ENCODE measurements around the gene AP3B1.

Gene AP3B1

GRCh38 chr5:77963795-77964194 is 330.7 kb downstream of the AP3B1 start:
- Histone ChIP-seq H3K4me3 (ENCODE audit: low read depth, low read length) (no peak overlapping the region), H2AK5ac (ENCODE audit: low read length) (no peak overlapping the region), H3K27ac (ENCODE audit: low read depth, low read length) (no peak overlapping the region), H3K4me2 (ENCODE audit: low read length) (no peak overlapping the region), H3K27me3 (ENCODE audit: insufficient read depth, low read length) (no peaks in the 10 kb centered on the region), H2BK5ac (ENCODE audit: low read depth, low read length, poor library complexity) (no peak overlapping the region), H3K18ac (ENCODE audit: low read length) (no peak overlapping the region), H4K91ac (ENCODE audit: low read depth, low read length) (no peak overlapping the region), H3K4ac (ENCODE audit: low read depth, low read length) (no peak overlapping the region), H3K23ac (ENCODE audit: low read length) (no peak overlapping the region), H4K12ac (ENCODE audit: low read depth, low read length) (no peak overlapping the region), H2BK12ac (ENCODE audit: low read length) (no peak overlapping the region), H3K14ac (ENCODE audit: low read length) (no peak overlapping the region), H3K4me1 (ENCODE audit: control insufficient read depth in 1 of 2, insufficient read depth in 2 of 2, low read length in 2 of 2) (no peaks in the 10 kb centered on the region), H3K79me1 (ENCODE audit: low read length) (no peaks in the 10 kb centered on the region), H3K9ac (ENCODE audit: low read length) (no peak overlapping the region), H3K79me2 (ENCODE audit: control insufficient read depth, insufficient read depth, low read length, poor library complexity) (no peaks in the 10 kb centered on the region), H3K36me3 (ENCODE audit: control insufficient read depth in 1 of 2, insufficient read depth in 2 of 2, low read length in 2 of 2) (no peaks in the 10 kb centered on the region), H3K9me3 (ENCODE audit: insufficient read depth, low read depth, low read length) (no peaks in the 10 kb centered on the region), H4K8ac (ENCODE audit: low read depth, low read length) (no peak overlapping the region), H2BK120ac (ENCODE audit: insufficient read depth, low read length, poor library complexity) (no peak overlapping the region), H2AFZ (ENCODE audit: insufficient read depth, low read length, poor library complexity) (no peak overlapping the region)
- no peak for DNase-seq
- WGBS (ENCODE audit: extremely low coverage, insufficient coverage, insufficient read length) = no CpG with 5 or more reads among the region's 4 CpGs

GRCh38 chr5:77960863-77961396 is 333.6 kb downstream of the AP3B1 start:
- peaks cover 2 to 7% of the 10 kb centered on the region in 2 experiments for H3K4me1 ChIP-seq (ENCODE audit: control insufficient read depth in 1 of 2, insufficient read depth in 2 of 2, low read length in 2 of 2)
- no peak overlapping the region for H2BK5ac ChIP-seq (ENCODE audit: low read depth, low read length, poor library complexity)
- H2AFZ ChIP-seq (ENCODE audit: insufficient read depth, low read length, poor library complexity) = no peak overlapping the region
- H3K79me2 ChIP-seq (ENCODE audit: control insufficient read depth, insufficient read depth, low read length, poor library complexity) = no peaks in the 10 kb centered on the region
- H3K27ac ChIP-seq (ENCODE audit: low read depth, low read length) = no peak overlapping the region
- no peak overlapping the region for H3K14ac ChIP-seq (ENCODE audit: low read length)
- peaks cover 15% of the 10 kb centered on the region for H3K27me3 ChIP-seq (ENCODE audit: insufficient read depth, low read length)
- no peak overlapping the region for H3K18ac ChIP-seq (ENCODE audit: low read length)
- no peak for DNase-seq
- no peak overlapping the region for H2BK120ac ChIP-seq (ENCODE audit: insufficient read depth, low read length, poor library complexity)
- H3K4me3 ChIP-seq (ENCODE audit: low read depth, low read length) = no peak overlapping the region
- H2BK12ac ChIP-seq (ENCODE audit: low read length) = no peak overlapping the region
- H3K4ac ChIP-seq (ENCODE audit: low read depth, low read length) = no peak overlapping the region
- no CpG with 5 or more reads among the region's 2 CpGs for WGBS (ENCODE audit: extremely low coverage, insufficient coverage, insufficient read length)
- no peak overlapping the region for H2AK5ac ChIP-seq (ENCODE audit: low read length)
- H4K12ac ChIP-seq (ENCODE audit: low read depth, low read length) = no peak overlapping the region
- H3K23ac ChIP-seq (ENCODE audit: low read length) = no peak overlapping the region
- H4K91ac ChIP-seq (ENCODE audit: low read depth, low read length) = no peak overlapping the region
- H3K4me2 ChIP-seq (ENCODE audit: low read length) = no peak overlapping the region
- no peak overlapping the region for H4K8ac ChIP-seq (ENCODE audit: low read depth, low read length)
- no peaks in the 10 kb centered on the region for H3K79me1 ChIP-seq (ENCODE audit: low read length)
- H3K9me3 ChIP-seq (ENCODE audit: insufficient read depth, low read depth, low read length) = no peaks in the 10 kb centered on the region
- H3K36me3 ChIP-seq (ENCODE audit: control insufficient read depth in 1 of 2, insufficient read depth in 2 of 2, low read length in 2 of 2) = no peaks in the 10 kb centered on the region
- no peak overlapping the region for H3K9ac ChIP-seq (ENCODE audit: low read length)

GRCh38 chr5:77960305-77960704 is 334.2 kb downstream of the AP3B1 start:
- Histone ChIP-seq H3K27ac (ENCODE audit: low read depth, low read length) (no peak overlapping the region), H4K12ac (ENCODE audit: low read depth, low read length) (no peak overlapping the region), H3K4me2 (ENCODE audit: low read length) (no peak overlapping the region), H2BK5ac (ENCODE audit: low read depth, low read length, poor library complexity) (no peak overlapping the region), H3K18ac (ENCODE audit: low read length) (no peak overlapping the region), H3K4me3 (ENCODE audit: low read depth, low read length) (no peak overlapping the region), H2AK5ac (ENCODE audit: low read length) (no peak overlapping the region), H3K79me2 (ENCODE audit: control insufficient read depth, insufficient read depth, low read length, poor library complexity) (no peaks in the 10 kb centered on the region), H2BK12ac (ENCODE audit: low read length) (no peak overlapping the region), H4K91ac (ENCODE audit: low read depth, low read length) (no peak overlapping the region), H3K14ac (ENCODE audit: low read length) (no peak overlapping the region), H3K9ac (ENCODE audit: low read length) (no peak overlapping the region), H3K36me3 (ENCODE audit: control insufficient read depth in 1 of 2, insufficient read depth in 2 of 2, low read length in 2 of 2) (no peaks in the 10 kb centered on the region), H3K23ac (ENCODE audit: low read length) (no peak overlapping the region), H2BK120ac (ENCODE audit: insufficient read depth, low read length, poor library complexity) (no peak overlapping the region), H3K9me3 (ENCODE audit: insufficient read depth, low read depth, low read length) (no peaks in the 10 kb centered on the region), H4K8ac (ENCODE audit: low read depth, low read length) (no peak overlapping the region), H3K4me1 (ENCODE audit: control insufficient read depth in 1 of 2, insufficient read depth in 2 of 2, low read length in 2 of 2) (peaks cover 2 to 7% of the 10 kb centered on the region in 2 experiments), H3K4ac (ENCODE audit: low read depth, low read length) (no peak overlapping the region), H2AFZ (ENCODE audit: insufficient read depth, low read length, poor library complexity) (no peak overlapping the region), H3K79me1 (ENCODE audit: low read length) (no peaks in the 10 kb centered on the region), H3K27me3 (ENCODE audit: insufficient read depth, low read length) (peaks cover 15% of the 10 kb centered on the region)
- DNase-seq = no peak
- no CpG with 5 or more reads among the region's 1 CpG for WGBS (ENCODE audit: extremely low coverage, insufficient coverage, insufficient read length)

GRCh38 chr5:77958642-77959330 is 335.7 kb downstream of the AP3B1 start:
- H3K18ac ChIP-seq (ENCODE audit: low read length) = no peak overlapping the region
- H2AK5ac ChIP-seq (ENCODE audit: low read length) = no peak overlapping the region
- H3K9me3 ChIP-seq (ENCODE audit: insufficient read depth, low read depth, low read length) = no peaks in the 10 kb centered on the region
- no peak overlapping the region for H2BK12ac ChIP-seq (ENCODE audit: low read length)
- H3K79me2 ChIP-seq (ENCODE audit: control insufficient read depth, insufficient read depth, low read length, poor library complexity) = no peaks in the 10 kb centered on the region
- H4K91ac ChIP-seq (ENCODE audit: low read depth, low read length) = no peak overlapping the region
- H4K8ac ChIP-seq (ENCODE audit: low read depth, low read length) = no peak overlapping the region
- no peak overlapping the region for H3K14ac ChIP-seq (ENCODE audit: low read length)
- H3K36me3 ChIP-seq (ENCODE audit: control insufficient read depth in 1 of 2, insufficient read depth in 2 of 2, low read length in 2 of 2) = no peaks in the 10 kb centered on the region
- no peak overlapping the region for H4K12ac ChIP-seq (ENCODE audit: low read depth, low read length)
- no peaks in the 10 kb centered on the region for H3K79me1 ChIP-seq (ENCODE audit: low read length)
- H3K23ac ChIP-seq (ENCODE audit: low read length) = no peak overlapping the region
- H2BK5ac ChIP-seq (ENCODE audit: low read depth, low read length, poor library complexity) = no peak overlapping the region
- H3K27ac ChIP-seq (ENCODE audit: low read depth, low read length) = no peak overlapping the region
- no peak for DNase-seq
- H2BK120ac ChIP-seq (ENCODE audit: insufficient read depth, low read length, poor library complexity) = no peak overlapping the region
- H3K4me3 ChIP-seq (ENCODE audit: low read depth, low read length) = no peak overlapping the region
- H3K4ac ChIP-seq (ENCODE audit: low read depth, low read length) = no peak overlapping the region
- peaks cover 2 to 7% of the 10 kb centered on the region in 2 experiments for H3K4me1 ChIP-seq (ENCODE audit: control insufficient read depth in 1 of 2, insufficient read depth in 2 of 2, low read length in 2 of 2)
- H2AFZ ChIP-seq (ENCODE audit: insufficient read depth, low read length, poor library complexity) = no peak overlapping the region
- no peak overlapping the region for H3K4me2 ChIP-seq (ENCODE audit: low read length)
- H3K9ac ChIP-seq (ENCODE audit: low read length) = no peak overlapping the region
- WGBS (ENCODE audit: extremely low coverage, insufficient coverage, insufficient read length) = no CpG with 5 or more reads among the region's 12 CpGs
- peaks cover 15% of the 10 kb centered on the region for H3K27me3 ChIP-seq (ENCODE audit: insufficient read depth, low read length)
